Right lobe of liver (tissue), 6 donors: ENCODE measurements around the gene OTOA. TPM values are rescaled to one million over a fixed set of nuclear protein-coding genes. Genes with fewer than 3 reads are reported as not detected.
A peak's percentile ranks its signal among the peaks of the same experiment; 100 is the strongest.
"Not testable (repeated sequence)": the region's sequence is repeated elsewhere in the genome, so short reads cannot be mapped to it uniquely, and the experiment has no call there.

ENCODE experiments used
- ATAC-seq, 4 donors: fragments of 200-7000 bp; cut with Tn5 transposase; one replicate each; pipeline ENCODE4 v1.9.1; 2020; ENCODE audit warnings: mild to moderate bottlenecking in 4 of 4, moderate library complexity in 4 of 4
- DNase-seq, 3 donors: peaks; one replicate each; pipeline ENCODE4 v3.0.0-alpha.2; 2020
- H3K27ac ChIP-seq, 3 donors: fragments of 200-600 bp; one replicate each; pipeline ENCODE4 v1.8.0; 2022
- H3K27me3 ChIP-seq, 2 donors: fragments of 200-600 bp; one replicate each; pipeline ENCODE4 v1.8.0; 2022
- H3K36me3 ChIP-seq, 4 donors: fragments of 200-600 bp; sonication (generic) in 1 of 4; one replicate each; pipeline versions ENCODE4 v1.5.1 to v1.8.0; 2017 to 2022; ENCODE audit warnings: control low read depth in 1 of 4
- H3K4me1 ChIP-seq, 4 donors: fragments of 200-600 bp; sonication (generic) in 1 of 4; one replicate each; pipeline versions ENCODE4 v1.5.1 to v1.8.0; 2017 to 2022; ENCODE audit warnings: control low read depth in 1 of 4
- H3K4me3 ChIP-seq, 3 donors: fragments of 200-600 bp; one replicate each; pipeline ENCODE4 v1.8.0; 2022
- H3K9me3 ChIP-seq, 4 donors: fragments of 200-600 bp; sonication (generic) in 1 of 4; one replicate each; pipeline versions ENCODE4 v1.5.1 to v1.8.0; 2017 to 2022; ENCODE audit warnings: control low read depth in 1 of 4
- CTCF ChIP-seq, 4 donors: fragments of 200-600 bp in 3 of 4; fragments of 450-650 bp in 1 of 4; IDR thresholded peaks; one replicate each; pipeline versions ENCODE4 v1.5.1 to v1.8.0; 2016 to 2022; ENCODE audit warnings: antibody characterized with exemption in 4 of 4, mild to moderate bottlenecking in 2 of 4
- POLR2A ChIP-seq: fragments of 450-650 bp; IDR thresholded peaks from one replicate; pipeline ENCODE4 v1.6.1; 2017; ENCODE audit warnings: antibody characterized with exemption, mild to moderate bottlenecking
- WGBS: methylation state at CpG from one replicate; pipeline ENCODE4 v1.1.6; 2018; ENCODE audit warnings: low coverage, low lambda C conversion rate; ENCODE audit not compliant: insufficient coverage; ENCODE audit errors: missing lambda C conversion rate; 5-methylcytosine and 5-hydroxymethylcytosine counted together
- intact Hi-C, 2 donors: fragments of 100-400 bp; cut with DNase I; formaldehyde crosslinking; loops; one replicate each; pipeline versions ENCODE4 v1.11.2 to v1.14.1; 2022
- total RNA-seq, 6 experiments: library from RNA; depleted of rRNA in 2 of 6; stranded (reverse); fragments of >200 nt in 2 of 6; fragmentation: NEBNext Ultra II Directional in 3 of 6; extraction: Animal tissue kit (Norgen Biotek cat#: 25700) in 3 of 6; gene quantifications; one replicate each; pipeline versions ENCODE4 v1.1.0 to v1.2.4, GENCODE V29; 2016 to 2023
- donor health status: DM: no; HTN: yes; CAD: no.
- donor health status: DM: no; HTN: no; CAD: no.
- donor health status: DM: no; HTN: no; CAD: no.
- donor health status: DM: no; HTN: yes; CAD: no.
- donor health status: DM: no; HTN: yes; CAD: no.

The OTOA gene
- total RNA-seq, 6 experiments from 2014 or later: 0.12 to 0.25 (median 0.17) TPM; not detected in 2

GRCh38 chr16:21683184-21683583 is 19.4 kb downstream of the OTOA start:
- TF ChIP-seq POLR2A (no peak), CTCF (IDR thresholded peaks at IDR 0.05) (no peak)
- no peaks in the 10 kb centered on the region for H3K27me3 ChIP-seq
- H3K9me3 ChIP-seq: no peaks in the 10 kb centered on the region
- DNase-seq: no peak
- no peak overlapping the region for H3K4me3 ChIP-seq
- 73% methylated on average over 3 of the region's 3 CpGs for WGBS
- ATAC-seq: no peak
- H3K4me1 ChIP-seq: no peaks in the 10 kb centered on the region
- H3K36me3 ChIP-seq: no peaks in the 10 kb centered on the region
- intact Hi-C loops: no loop called here
- no peak overlapping the region for H3K27ac ChIP-seq

GRCh38 chr16:21684199-21684598 is 20.4 kb downstream of the OTOA start:
- TF ChIP-seq POLR2A (no peak), CTCF (IDR thresholded peaks at IDR 0.05) (peak; percentile 4 to 31 (median 18))
- H3K9me3 ChIP-seq: no peaks in the 10 kb centered on the region
- 13% methylated on average over 4 of the region's 6 CpGs for WGBS
- intact Hi-C loops: no loop called here
- H3K36me3 ChIP-seq: no peaks in the 10 kb centered on the region
- H3K27me3 ChIP-seq: no peaks in the 10 kb centered on the region
- no peak overlapping the region for H3K4me3 ChIP-seq
- DNase-seq (peak in 1 of 3 donors; percentile 47), ATAC-seq (no peak)
- H3K27ac ChIP-seq: no peak overlapping the region
- no peaks in the 10 kb centered on the region for H3K4me1 ChIP-seq

GRCh38 chr16:21685034-21685455 is 21.3 kb downstream of the OTOA start:
- ATAC-seq (no peak), DNase-seq (no peak)
- no peak overlapping the region for H3K27ac ChIP-seq
- H3K27me3 ChIP-seq: no peaks in the 10 kb centered on the region
- H3K9me3 ChIP-seq: no peaks in the 10 kb centered on the region
- intact Hi-C loops: no loop called here
- H3K4me3 ChIP-seq: no peak overlapping the region
- TF ChIP-seq POLR2A (no peak), CTCF (IDR thresholded peaks at IDR 0.05) (no peak)
- WGBS: 50% methylated on average over 4 of the region's 14 CpGs
- H3K4me1 ChIP-seq: no peaks in the 10 kb centered on the region
- no peaks in the 10 kb centered on the region for H3K36me3 ChIP-seq

- no peak for ATAC-seq
- intact Hi-C loops: no loop called here
- no peak for DNase-seq
- Histone ChIP-seq H3K9me3 (no peaks in the 10 kb centered on the region), H3K27me3 (no peaks in the 10 kb centered on the region), H3K4me1 (no peaks in the 10 kb centered on the region), H3K4me3 (no peak overlapping the region), H3K36me3 (no peaks in the 10 kb centered on the region), H3K27ac (no peak overlapping the region)
- TF ChIP-seq CTCF (IDR thresholded peaks at IDR 0.05) (no peak), POLR2A (no peak)
- WGBS: 49% methylated on average over 4 of the region's 4 CpGs
Observed at GRCh38 chr16:21689107-21689506, 25.3 kb downstream of the OTOA start.

- DNase-seq, H3K4me3 ChIP-seq, H3K4me1 ChIP-seq, H3K27me3 ChIP-seq, intact Hi-C loops, H3K36me3 ChIP-seq, ATAC-seq, H3K9me3 ChIP-seq, H3K27ac ChIP-seq: not testable (repeated sequence)
- WGBS: 86% methylated on average over 3 of the region's 4 CpGs
Observed at GRCh38 chr16:21690967-21691366, 27.2 kb downstream of the OTOA start.
